DOHH2 (cell line): ENCODE data around the gene HACD2.

Experiments
- EZH2phosphoT487 ChIP-seq: fragments of 200-600 bp; sonication (generic); IDR thresholded peaks from 2 replicates; pipeline ENCODE4 v1.6.1; 2017; ENCODE audit warnings: borderline replicate concordance, mild to moderate bottlenecking, antibody characterized with exemption, low read length, moderate library complexity, mixed read lengths
- TF ChIP-seq, protein P1 (sequence below): fragments of 200-600 bp; sonication (generic); IDR thresholded peaks from one replicate; pipeline ENCODE4 v1.5.1; 2014; ENCODE audit warnings: antibody characterized with exemption, mild to moderate bottlenecking, low read depth, low read length; ENCODE audit not compliant: poor library complexity, severe bottlenecking

DNA sequence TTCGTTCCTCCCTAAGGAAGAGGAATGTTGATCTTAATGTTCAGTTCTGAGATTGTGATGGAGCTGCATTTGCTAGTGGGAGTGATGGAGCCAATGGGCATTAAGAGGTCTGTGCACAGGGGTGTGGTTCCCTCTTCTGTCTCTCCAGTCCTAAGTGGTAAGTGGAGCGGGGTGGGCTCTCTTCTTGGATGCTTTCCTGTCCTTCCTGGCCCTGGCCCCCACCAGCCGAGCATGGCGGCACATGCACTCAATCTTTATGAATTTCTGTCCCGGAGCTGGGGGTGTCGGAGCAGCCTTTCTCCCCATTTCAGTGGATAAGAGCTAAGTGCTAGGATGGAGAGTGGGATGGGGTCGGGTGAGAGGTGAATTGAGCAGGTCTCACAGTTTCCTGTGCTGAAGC, 98.4 kb downstream of the HACD2 start:
- TF ChIP-seq, protein P1, sequence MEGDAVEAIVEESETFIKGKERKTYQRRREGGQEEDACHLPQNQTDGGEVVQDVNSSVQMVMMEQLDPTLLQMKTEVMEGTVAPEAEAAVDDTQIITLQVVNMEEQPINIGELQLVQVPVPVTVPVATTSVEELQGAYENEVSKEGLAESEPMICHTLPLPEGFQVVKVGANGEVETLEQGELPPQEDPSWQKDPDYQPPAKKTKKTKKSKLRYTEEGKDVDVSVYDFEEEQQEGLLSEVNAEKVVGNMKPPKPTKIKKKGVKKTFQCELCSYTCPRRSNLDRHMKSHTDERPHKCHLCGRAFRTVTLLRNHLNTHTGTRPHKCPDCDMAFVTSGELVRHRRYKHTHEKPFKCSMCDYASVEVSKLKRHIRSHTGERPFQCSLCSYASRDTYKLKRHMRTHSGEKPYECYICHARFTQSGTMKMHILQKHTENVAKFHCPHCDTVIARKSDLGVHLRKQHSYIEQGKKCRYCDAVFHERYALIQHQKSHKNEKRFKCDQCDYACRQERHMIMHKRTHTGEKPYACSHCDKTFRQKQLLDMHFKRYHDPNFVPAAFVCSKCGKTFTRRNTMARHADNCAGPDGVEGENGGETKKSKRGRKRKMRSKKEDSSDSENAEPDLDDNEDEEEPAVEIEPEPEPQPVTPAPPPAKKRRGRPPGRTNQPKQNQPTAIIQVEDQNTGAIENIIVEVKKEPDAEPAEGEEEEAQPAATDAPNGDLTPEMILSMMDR: no peak
- no peak for TF ChIP-seq EZH2phosphoT487
